HepG2 (cell line): Measurements from ENCODE around the gene ZC3H18. TPM values are rescaled to one million over a fixed set of nuclear protein-coding genes. Genes with fewer than 3 reads are reported as not detected.

Source experiments
- BCL6 ChIP-seq: IDR thresholded peaks from 2 replicates; pipeline ENCODE4 v1.6.1; 2016; ENCODE audit warnings: missing genetic modification reagents, missing compliant biosample characterization
- HNRNPH1 ChIP-seq: fragments of 200-400 bp; formaldehyde crosslinking; optimal IDR thresholded peaks from 2 replicates; pipeline ENCODE3; 2017; ENCODE audit warnings: mild to moderate bottlenecking, low read depth, low read length
- MAZ ChIP-seq, 2 experiments: sonication (generic) in 1 of 2; formaldehyde crosslinking in 1 of 2; IDR thresholded peaks; 2 replicates each; pipeline versions ENCODE4 v1.5.0 to v1.6.1; 2012 to 2020; ENCODE audit warnings: low read depth in 2 of 2, mild to moderate bottlenecking in 2 of 2, borderline replicate concordance in 1 of 2, improper control_type of control experiment in 1 of 2, low read length in 1 of 2, missing genetic modification reagents in 1 of 2, moderate library complexity in 1 of 2
- REXO4 ChIP-seq: sonication (generic); formaldehyde crosslinking; IDR thresholded peaks from 2 replicates; pipeline ENCODE4 v1.8.0; 2022; ENCODE audit warnings: missing genetic modification reagents, mild to moderate bottlenecking, borderline replicate concordance
- TCF12 ChIP-seq, 2 experiments: fragments of 450-650 bp in 1 of 2; sonication (generic) in 1 of 2; formaldehyde crosslinking in 1 of 2; IDR thresholded peaks; 2 replicates each; pipeline versions ENCODE4 v1.6.1 to v1.8.0; 2017 to 2022; ENCODE audit warnings: antibody characterized with exemption in 1 of 2, mild to moderate bottlenecking in 1 of 2, missing genetic modification reagents in 1 of 2, moderate library complexity in 1 of 2
- ZKSCAN1 ChIP-seq: fragments of 150-350 bp; IDR thresholded peaks from 2 replicates; pipeline ENCODE4 v1.6.1; 2014; ENCODE audit warnings: low read length
- ZMYM3 ChIP-seq: sonication (generic); formaldehyde crosslinking; IDR thresholded peaks from 2 replicates; pipeline ENCODE4 v1.5.1; 2020; ENCODE audit warnings: mild to moderate bottlenecking, missing genetic modification reagents
- ZNF678 ChIP-seq: sonication (generic); formaldehyde crosslinking; IDR thresholded peaks from 2 replicates; pipeline ENCODE4 v1.4.0; 2020; ENCODE audit warnings: mild to moderate bottlenecking, missing genetic modification reagents
- ZNF737 ChIP-seq: sonication (generic); formaldehyde crosslinking; IDR thresholded peaks from 2 replicates; pipeline ENCODE4 v1.5.0; 2020; ENCODE audit warnings: missing genetic modification reagents, mild to moderate bottlenecking, borderline replicate concordance
- ZNF747 ChIP-seq: sonication (generic); formaldehyde crosslinking; IDR thresholded peaks from 2 replicates; pipeline ENCODE4 v1.8.1; 2023; ENCODE audit warnings: missing genetic modification reagents, mild to moderate bottlenecking, borderline replicate concordance
- ZNF781 ChIP-seq: sonication (generic); formaldehyde crosslinking; IDR thresholded peaks from 2 replicates; pipeline ENCODE4 v1.5.1; 2020; ENCODE audit warnings: borderline replicate concordance, mild to moderate bottlenecking, missing genetic modification reagents; ENCODE audit errors: not compliant biosample characterization
- ZNF784 ChIP-seq: sonication (generic); formaldehyde crosslinking; IDR thresholded peaks from 2 replicates; pipeline ENCODE4 v1.5.1; 2020; ENCODE audit warnings: missing genetic modification reagents, mild to moderate bottlenecking, borderline replicate concordance
- polyA plus RNA-seq, 8 experiments: library from polyadenylated mRNA; depleted of rRNA in 3 of 8; stranded (reverse) in 7 of 8; unstranded in 1 of 8; fragments of >200 nt; fragmentation: Illumina TruSeq in 4 of 8; extraction: Trizol in 4 of 8; gene quantifications; 2 replicates each; pipeline versions ENCODE4 v1.2.1 to v1.2.3, GENCODE V29; 2011 to 2016; ENCODE audit warnings: low read depth in 4 of 8, missing spikeins in 1 of 8, mixed read lengths in 1 of 8; ENCODE audit not compliant: insufficient read depth in 1 of 8
- total RNA-seq, 5 experiments: library from RNA; depleted of rRNA; stranded (reverse); fragments of >200 nt; fragmentation: Illumina TruSeq; extraction: Trizol; gene quantifications; 2 replicates each; pipeline ENCODE4 v1.2.3, GENCODE V29; 2016; ENCODE audit warnings: low read depth in 1 of 5
- TF ChIP-seq, protein P1 (sequence below): sonication (generic); formaldehyde crosslinking; IDR thresholded peaks from 2 replicates; pipeline ENCODE4 v1.8.1; 2023; ENCODE audit warnings: missing genetic modification reagents, inconsistent platforms, borderline replicate concordance
- TF ChIP-seq, protein P2 (sequence below): sonication (generic); formaldehyde crosslinking; IDR thresholded peaks from 2 replicates; pipeline ENCODE4 v1.4.0; 2020; ENCODE audit warnings: mild to moderate bottlenecking, missing genetic modification reagents
- TF ChIP-seq, protein P3 (sequence below), 2 experiments: IDR thresholded peaks; 2 replicates each; pipeline ENCODE4 v1.6.1; 2011 to 2012; ENCODE audit warnings: low read length in 2 of 2, borderline replicate concordance in 1 of 2, low read depth in 1 of 2, mild to moderate bottlenecking in 1 of 2, moderate library complexity in 1 of 2
- TF ChIP-seq, protein P4 (sequence below): sonication (generic); formaldehyde crosslinking; IDR thresholded peaks from 2 replicates; pipeline ENCODE4 v1.8.0; 2022; ENCODE audit warnings: missing genetic modification reagents, mild to moderate bottlenecking, borderline replicate concordance

The ZC3H18 gene
- total and polyA plus RNA-seq, 2 of the 13 experiments (the other 11 are each of a cell fraction or from before 2014, with no cell fraction given) = 11.2 to 27.4 TPM

- peak; percentile 94 for TF ChIP-seq ZNF747
- peak; percentile 99 for TF ChIP-seq ZNF781 (CRISPR knock-in tag)
- no peak for TF ChIP-seq MAZ (IDR thresholded peaks at IDR 0.05; ENCODE audit: borderline replicate concordance, low read depth, low read length)
- peak; percentile 86 for TF ChIP-seq MAZ (CRISPR knock-in tag; IDR thresholded peaks at IDR 0.05; ENCODE audit: low read depth)
- peak; percentile 92 for TF ChIP-seq BCL6 (CRISPR knock-in tag)
- peak; percentile 48; the same call in 1 of the 2 replicates for TF ChIP-seq ZMYM3
- TF ChIP-seq, protein P1, sequence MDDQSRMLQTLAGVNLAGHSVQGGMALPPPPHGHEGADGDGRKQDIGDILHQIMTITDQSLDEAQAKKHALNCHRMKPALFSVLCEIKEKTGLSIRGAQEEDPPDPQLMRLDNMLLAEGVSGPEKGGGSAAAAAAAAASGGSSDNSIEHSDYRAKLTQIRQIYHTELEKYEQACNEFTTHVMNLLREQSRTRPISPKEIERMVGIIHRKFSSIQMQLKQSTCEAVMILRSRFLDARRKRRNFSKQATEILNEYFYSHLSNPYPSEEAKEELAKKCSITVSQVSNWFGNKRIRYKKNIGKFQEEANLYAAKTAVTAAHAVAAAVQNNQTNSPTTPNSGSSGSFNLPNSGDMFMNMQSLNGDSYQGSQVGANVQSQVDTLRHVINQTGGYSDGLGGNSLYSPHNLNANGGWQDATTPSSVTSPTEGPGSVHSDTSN (CRISPR knock-in tag) = peak; percentile 99
- TF ChIP-seq, protein P2, sequence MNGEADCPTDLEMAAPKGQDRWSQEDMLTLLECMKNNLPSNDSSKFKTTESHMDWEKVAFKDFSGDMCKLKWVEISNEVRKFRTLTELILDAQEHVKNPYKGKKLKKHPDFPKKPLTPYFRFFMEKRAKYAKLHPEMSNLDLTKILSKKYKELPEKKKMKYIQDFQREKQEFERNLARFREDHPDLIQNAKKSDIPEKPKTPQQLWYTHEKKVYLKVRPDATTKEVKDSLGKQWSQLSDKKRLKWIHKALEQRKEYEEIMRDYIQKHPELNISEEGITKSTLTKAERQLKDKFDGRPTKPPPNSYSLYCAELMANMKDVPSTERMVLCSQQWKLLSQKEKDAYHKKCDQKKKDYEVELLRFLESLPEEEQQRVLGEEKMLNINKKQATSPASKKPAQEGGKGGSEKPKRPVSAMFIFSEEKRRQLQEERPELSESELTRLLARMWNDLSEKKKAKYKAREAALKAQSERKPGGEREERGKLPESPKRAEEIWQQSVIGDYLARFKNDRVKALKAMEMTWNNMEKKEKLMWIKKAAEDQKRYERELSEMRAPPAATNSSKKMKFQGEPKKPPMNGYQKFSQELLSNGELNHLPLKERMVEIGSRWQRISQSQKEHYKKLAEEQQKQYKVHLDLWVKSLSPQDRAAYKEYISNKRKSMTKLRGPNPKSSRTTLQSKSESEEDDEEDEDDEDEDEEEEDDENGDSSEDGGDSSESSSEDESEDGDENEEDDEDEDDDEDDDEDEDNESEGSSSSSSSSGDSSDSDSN (CRISPR knock-in tag) = 0 out of 2 replicates have a peak, but pooled peaks have one; percentile 15
- TF ChIP-seq REXO4 (CRISPR knock-in tag) = peak; percentile 98
- TF ChIP-seq HNRNPH1 = no peak
- TF ChIP-seq, protein P3, sequence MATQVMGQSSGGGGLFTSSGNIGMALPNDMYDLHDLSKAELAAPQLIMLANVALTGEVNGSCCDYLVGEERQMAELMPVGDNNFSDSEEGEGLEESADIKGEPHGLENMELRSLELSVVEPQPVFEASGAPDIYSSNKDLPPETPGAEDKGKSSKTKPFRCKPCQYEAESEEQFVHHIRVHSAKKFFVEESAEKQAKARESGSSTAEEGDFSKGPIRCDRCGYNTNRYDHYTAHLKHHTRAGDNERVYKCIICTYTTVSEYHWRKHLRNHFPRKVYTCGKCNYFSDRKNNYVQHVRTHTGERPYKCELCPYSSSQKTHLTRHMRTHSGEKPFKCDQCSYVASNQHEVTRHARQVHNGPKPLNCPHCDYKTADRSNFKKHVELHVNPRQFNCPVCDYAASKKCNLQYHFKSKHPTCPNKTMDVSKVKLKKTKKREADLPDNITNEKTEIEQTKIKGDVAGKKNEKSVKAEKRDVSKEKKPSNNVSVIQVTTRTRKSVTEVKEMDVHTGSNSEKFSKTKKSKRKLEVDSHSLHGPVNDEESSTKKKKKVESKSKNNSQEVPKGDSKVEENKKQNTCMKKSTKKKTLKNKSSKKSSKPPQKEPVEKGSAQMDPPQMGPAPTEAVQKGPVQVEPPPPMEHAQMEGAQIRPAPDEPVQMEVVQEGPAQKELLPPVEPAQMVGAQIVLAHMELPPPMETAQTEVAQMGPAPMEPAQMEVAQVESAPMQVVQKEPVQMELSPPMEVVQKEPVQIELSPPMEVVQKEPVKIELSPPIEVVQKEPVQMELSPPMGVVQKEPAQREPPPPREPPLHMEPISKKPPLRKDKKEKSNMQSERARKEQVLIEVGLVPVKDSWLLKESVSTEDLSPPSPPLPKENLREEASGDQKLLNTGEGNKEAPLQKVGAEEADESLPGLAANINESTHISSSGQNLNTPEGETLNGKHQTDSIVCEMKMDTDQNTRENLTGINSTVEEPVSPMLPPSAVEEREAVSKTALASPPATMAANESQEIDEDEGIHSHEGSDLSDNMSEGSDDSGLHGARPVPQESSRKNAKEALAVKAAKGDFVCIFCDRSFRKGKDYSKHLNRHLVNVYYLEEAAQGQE (IDR thresholded peaks at IDR 0.05; ENCODE audit: borderline replicate concordance in 1 of 2, low read depth in 1 of 2, low read length in 2 of 2) = peak; percentile 93 to 98
- TF ChIP-seq, protein P4, sequence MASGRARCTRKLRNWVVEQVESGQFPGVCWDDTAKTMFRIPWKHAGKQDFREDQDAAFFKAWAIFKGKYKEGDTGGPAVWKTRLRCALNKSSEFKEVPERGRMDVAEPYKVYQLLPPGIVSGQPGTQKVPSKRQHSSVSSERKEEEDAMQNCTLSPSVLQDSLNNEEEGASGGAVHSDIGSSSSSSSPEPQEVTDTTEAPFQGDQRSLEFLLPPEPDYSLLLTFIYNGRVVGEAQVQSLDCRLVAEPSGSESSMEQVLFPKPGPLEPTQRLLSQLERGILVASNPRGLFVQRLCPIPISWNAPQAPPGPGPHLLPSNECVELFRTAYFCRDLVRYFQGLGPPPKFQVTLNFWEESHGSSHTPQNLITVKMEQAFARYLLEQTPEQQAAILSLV (CRISPR knock-in tag) = peak; percentile 100
- TF ChIP-seq TCF12 (IDR thresholded peaks at IDR 0.05) = no peak
- peak; percentile 69; the same call in 1 of the 2 replicates for TF ChIP-seq TCF12 (CRISPR knock-in tag; IDR thresholded peaks at IDR 0.05)
- no peak for TF ChIP-seq ZKSCAN1
- TF ChIP-seq ZNF678 (CRISPR knock-in tag) = peak; percentile 97
- TF ChIP-seq ZNF737 (CRISPR knock-in tag) = peak; percentile 98
- peak; percentile 98 for TF ChIP-seq ZNF784 (CRISPR knock-in tag)
Observed at GRCh38 chr16:88560714-88561484, 9.3 kb upstream of the ZC3H18 start (continued).
